Loucy (cell line): Measurements from ENCODE around the gene BRWD1.

Experiments used
- CTCF ChIP-seq: fragments of 200-600 bp; sonication (generic); conservative IDR thresholded peaks from 2 replicates; pipeline ENCODE4 v1.5.1; 2014; ENCODE audit warnings: mild to moderate bottlenecking, antibody characterized with exemption, low read length
- EZH2phosphoT487 ChIP-seq: fragments of 200-600 bp; IDR thresholded peaks from 2 replicates; pipeline ENCODE4 v1.6.1; 2018; ENCODE audit warnings: antibody characterized with exemption, mild to moderate bottlenecking, moderate library complexity, borderline replicate concordance

DNA sequence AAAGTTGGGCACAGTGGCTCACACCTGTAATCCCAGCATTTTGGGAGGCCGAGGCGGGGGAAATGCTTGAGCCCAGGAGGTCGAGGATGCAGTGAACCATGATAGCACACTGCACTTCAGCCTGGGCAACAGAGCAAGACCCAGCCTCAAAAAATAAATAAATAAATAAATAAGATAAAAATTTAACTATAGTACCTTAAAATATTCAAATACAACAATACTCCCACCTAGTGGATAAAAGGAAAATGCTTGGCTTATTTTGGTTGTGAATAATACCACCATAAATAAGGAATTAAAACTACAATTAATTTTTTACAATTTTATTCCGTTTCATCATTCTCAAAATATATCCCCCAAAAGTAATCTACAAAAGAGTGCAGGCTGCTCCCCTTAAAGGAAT, 138.3 kb downstream of the BRWD1 start:
- peak; percentile 46 for TF ChIP-seq CTCF
- TF ChIP-seq EZH2phosphoT487 = no peak
